CD1c-positive myeloid dendritic cell (primary cell): ENCODE results near the gene TFDP3.

Experiments used
- DNase-seq: peaks from one replicate; pipeline ENCODE4 v3.0.0-alpha.2; 2016; ENCODE audit errors: extremely low spot score

TFDP3 gene

DNA sequence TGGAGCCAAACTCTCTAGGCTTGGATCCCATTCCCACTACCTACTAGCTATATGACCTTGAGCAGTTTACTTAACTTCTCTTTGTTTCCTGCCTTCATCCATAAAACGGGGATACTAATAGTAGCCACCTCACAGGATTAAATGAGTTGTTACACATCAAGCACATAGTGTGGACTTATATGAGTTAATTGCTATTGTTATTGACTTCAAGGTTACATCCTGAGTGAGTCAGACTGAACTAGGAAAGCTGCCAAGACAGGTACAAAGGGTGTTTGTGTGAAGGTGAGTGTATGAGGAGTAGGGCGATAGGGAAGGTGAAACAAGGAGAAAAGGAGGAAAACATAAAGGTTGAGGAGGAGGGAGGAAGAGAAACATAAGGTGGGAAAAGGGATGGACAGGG, 32.2 kb downstream of the TFDP3 start:
- DNase-seq: no peak

GRCh38 chrX:133185119-133185518, 33.0 kb downstream of the TFDP3 start:
- no peak for DNase-seq

DNA sequence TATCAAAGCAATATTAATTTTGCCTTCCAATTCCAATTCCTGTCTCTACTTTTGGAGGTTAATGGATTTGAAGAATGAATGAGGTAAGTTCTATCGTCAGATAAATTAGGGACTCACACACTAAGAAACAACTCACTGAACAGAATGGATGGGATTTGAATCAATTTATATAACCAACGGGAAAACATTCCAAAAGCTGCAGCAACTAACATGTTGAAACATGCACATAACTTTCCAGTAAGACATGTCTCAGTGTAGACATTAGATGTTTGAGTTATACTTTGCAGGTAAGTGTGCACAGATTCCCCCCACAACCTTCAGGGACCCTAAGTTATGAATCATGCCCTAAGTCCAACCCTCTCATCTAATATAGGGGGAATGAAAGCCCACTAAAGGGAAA, 34.3 kb downstream of the TFDP3 start:
- DNase-seq: no peak

DNA sequence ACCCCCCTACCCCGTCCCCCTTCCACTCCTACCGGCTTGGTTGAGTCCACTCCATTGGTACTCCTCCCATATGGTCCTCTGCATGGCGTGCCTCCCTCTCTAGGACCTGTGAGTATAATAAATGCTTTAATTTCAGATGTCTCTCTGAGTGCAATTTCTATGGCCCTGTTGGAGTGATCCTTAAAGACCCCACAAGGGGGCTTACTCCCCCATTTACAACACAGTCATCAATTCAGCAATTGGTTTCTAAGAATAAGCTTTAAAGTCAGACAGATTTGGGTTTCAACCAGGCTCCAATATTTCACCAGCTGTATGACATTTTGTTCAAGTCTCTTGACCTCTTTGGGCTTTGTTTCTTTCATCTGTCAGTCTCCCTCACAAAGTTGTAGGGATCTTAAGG, 38.7 kb downstream of the TFDP3 start:
- DNase-seq: no peak

GRCh38 chrX:133177202-133177601, 41.0 kb downstream of the TFDP3 start:
- DNase-seq: no peak

GRCh38 chrX:133175605-133176004, 42.5 kb downstream of the TFDP3 start:
- no peak for DNase-seq

GRCh38 chrX:133175162-133175561, 43.0 kb downstream of the TFDP3 start:
- DNase-seq: no peak

DNA sequence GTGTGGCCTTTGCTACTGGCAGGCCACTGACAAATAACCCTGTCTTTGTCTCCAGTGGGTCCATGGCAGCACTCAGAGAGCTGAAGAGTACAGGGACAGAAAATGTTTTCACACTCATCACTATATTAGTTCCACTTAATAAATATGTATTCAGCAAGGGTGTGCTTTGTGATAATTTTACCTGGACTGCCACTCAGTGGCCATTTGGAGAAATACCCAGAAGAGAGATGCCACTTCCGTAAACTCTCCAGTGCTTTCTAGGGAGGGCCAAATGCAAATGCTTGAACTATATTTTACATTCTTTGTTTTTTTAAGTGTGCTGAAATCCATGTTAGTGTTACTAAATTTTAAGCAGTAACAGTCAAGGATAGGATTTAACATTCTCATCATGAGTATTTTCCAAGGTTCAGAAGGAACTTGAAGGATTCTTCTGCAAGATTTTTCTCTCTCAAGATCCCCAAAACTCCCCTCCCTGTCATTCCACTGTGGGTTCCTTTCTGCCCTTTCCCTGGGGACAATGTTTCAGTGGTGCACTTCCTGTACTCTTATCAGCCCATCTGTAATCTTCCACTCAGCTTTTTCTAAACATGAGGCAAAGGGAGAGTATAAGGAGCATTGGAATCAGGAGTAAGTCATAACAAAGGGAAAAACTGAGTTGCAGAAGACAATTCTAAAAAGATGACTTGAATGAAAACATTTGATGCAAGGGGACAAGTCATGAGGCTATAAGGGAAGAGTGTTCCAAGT, 46.0 kb downstream of the TFDP3 start:
- no peak for DNase-seq
